ENCODE results near the gene SP140L.
"Not testable (repeated sequence)": the region's sequence is repeated elsewhere in the genome, so short reads cannot be mapped to it uniquely, and the experiment has no call there.

SP140L gene

DNA sequence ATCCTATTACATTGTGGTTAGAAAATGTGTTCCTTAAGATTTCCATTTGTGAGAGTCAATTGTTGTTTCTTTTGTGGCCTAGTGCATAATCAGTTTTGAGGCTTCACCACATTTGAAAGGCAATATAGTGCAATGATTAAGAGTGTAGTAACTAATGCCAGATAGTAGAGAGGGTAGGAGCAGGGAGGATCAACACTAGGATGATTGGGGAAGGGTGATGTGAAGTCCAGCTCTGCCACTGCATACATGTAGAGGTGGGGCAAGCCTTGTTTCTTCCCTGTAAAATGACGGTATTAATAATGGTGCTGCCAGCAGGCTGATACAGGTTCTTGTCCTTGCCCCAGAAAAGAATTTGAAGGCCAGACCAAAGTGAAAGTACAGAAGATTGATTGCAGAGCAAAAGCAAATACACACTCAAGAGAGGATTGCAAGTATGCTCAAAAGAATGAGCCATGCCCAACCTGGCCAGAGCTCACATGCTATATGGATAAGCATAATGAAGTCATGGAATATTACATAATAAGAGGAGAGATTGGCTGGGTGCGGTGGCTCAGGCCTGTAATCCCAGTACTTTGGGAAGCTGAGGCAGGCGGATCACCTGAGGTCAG is 97.0 kb downstream of the SP140L start:
- no peak for DNase-seq

DNA sequence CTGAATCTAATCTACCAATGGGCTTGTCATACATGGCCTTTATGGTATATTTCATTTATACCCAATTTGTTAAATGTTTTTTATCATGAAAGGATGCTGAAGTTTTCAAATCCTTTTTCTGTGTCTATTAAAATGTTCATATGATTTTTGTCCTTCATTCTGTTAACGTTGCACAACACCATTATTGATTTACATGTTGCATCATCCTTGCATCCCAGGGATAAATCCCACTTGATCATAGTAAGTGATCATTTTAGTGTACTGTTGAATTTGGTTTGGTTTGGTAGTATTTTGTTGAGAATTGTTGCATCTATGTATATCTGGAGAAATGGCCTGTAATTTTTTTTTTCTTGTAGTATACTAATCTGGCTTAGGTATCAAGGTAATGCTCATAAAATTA is 98.4 kb downstream of the SP140L start:
- DNase-seq: no peak

DNA sequence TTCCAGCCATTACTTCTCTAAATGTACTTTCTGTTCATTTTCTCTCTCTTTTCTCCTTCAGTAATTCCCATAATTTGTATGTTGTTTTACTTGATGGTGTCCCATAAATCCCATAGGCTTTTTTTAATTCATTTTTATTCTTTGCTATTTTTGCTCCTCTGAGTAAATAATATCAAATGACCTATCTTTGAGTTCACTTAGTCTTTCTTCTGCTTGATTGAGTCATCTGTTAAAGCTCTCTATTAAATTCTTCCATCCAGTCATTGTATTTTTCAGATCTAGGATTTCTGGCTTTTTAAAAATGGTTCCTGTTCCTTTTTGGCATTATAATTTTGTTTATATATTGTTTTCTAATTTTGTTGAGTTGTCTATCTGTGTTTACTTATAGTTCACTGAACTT is 102.5 kb downstream of the SP140L start:
- no peak for DNase-seq

DNA sequence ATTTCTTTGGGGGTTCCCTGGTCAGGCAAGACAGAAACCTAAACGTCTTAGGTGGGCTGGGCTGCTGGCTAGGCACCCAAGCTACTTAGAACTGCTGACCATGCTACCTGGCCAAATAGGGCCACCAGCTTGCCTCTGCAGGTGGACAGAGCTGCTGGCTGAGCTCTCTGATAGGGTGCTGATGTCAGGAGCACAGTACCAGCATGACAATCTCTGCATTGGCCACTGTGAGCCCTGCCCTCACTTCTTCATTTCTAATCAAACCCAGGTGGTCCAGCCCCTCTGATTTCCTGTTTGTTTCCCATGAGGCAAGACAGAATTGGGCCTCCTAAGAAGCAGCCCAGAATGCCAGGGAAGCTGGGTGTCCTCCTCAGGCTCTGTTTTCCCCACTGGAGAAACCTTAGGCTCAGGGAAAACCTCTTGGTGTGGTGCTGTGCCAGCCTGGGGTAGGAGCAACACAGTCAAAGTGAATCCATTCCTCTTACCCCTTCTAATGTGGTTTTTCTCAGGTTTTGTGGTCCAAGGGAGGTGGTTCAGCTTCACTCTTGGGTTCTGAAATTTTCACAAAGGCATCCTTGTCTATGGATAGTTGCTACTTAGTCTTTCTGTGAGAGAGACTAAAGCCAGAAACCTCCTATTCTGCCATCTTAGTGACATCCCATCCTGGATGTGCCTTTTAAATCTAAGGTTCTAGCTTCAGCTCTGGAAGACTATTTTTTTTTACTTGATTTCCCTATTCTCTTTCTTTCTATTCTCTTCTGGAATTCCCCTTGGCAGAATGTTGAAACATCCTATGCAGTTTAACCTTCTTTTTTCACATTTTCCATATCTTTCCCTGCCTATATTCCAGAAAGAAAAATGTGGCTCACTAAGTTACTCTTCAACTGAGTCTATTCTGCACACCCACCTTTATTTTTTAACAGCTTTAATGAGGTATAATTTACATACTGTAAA is 104.2 kb downstream of the SP140L start:
- no peak for DNase-seq

DNA sequence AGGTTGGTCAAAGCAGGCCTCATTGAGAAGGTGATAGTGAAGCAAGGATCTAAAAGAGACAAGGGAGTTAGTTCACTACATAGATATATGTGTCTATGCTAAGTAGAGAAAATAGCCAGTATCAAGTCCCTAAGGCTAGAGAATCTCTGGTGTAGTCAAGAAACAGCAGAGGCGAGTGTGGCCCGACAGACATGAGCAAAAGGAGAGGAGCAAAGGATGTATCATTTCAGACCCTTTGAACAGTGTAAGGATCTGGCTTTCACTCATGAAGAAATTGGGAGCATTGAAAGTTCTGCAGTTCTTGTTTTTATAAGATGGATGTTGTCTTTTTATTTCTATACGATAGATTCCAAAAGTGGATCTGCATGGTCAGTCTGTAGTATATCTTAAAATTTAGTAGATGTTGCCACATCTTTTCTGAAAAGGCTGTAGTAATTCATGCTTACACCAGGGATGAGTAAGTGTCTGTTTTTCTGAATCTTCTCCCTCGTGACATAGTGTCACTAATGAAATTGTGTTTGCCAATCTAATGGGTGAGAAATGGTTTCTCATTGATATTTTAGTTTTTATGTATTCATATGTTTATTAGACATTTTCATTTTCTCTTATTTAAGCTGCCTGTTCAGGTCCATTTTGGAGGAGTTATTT is 107.8 kb downstream of the SP140L start:
- DNase-seq: no peak

DNA sequence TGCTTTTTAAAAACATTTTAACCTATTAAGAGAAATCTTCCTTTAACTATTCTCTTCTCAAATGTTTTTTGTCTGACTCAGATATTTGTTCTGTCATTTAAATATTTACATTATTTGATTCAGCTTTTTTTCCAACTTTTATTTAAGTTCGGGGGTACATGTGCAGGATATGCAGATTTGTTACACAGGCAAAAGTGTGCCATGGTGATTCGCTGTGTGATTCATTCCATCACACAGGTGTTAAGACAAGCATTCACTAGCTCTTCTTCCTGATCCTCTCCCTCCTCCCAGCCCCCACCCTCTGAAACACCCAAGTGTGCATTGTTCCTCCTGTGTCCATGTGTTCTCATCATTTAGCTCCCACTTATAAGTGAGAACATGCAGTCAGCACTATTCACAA is 108.4 kb downstream of the SP140L start:
- DNase-seq: no peak

DNA sequence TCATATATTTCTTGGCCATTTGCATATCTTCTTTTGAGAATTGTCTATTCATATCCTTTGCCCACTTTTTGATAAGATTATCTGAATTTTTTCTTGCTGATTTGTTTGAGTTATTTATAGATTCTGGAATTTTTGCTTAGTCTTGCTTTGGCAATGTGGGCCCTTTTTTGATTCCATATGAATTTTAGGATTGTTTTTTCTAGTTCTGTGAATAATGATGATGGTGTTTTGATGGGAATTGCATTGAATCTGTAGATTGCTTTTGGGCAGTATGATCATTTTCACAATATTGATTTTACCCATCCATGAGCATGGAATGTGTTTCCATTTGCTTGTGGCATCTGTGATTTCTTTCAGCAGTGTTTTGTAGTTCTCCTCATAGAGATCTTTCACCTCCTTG is 112.1 kb downstream of the SP140L start:
- DNase-seq: not testable (repeated sequence)

DNA sequence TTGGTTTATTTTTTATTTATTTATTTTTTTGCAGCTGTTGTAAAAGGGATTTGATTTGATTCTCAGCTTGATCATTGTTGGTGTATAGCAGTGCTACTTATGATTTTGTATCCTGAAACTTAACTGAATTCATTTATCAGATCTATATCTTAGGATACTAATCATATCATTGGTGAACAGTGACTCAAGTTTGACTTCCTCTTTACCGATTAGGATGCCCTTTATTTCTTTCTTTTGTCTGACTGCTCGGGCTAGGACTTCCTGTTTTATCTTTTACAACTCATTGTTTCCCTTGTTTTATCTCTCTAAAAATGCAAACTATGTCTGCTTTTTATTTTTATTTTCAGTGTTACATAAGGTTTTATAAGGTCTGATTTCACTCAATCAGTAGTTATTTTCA is 112.6 kb downstream of the SP140L start:
- peak; percentile 63 for DNase-seq

DNA sequence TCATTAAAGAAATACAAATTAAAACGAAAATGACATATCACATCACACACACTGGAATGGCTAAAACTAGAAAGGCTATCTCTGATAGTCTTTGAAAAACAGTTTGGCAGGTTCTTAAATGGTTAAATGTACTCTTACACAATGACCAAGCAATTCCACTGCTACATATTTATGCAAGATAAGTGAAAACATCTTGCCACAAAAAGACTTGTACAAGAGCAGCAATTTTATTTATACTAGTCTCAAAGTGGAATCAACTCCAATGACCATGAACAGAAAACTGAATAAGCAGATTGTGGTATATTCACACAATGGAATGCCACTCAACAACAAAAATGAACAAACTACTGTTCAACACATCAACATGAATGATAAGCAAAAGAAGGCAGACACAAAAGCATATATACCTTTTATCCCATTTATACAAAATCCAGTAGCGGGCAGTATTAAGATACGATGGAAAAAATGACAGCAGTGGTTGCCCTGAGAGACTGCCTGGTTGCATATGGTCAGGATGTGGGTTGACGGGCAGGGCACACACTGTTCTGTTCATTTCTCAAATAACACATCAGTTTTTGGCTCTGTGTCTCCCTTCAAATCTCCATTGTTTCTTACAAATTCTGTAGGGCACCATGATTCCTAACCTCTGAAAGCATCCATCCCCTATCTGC is 114.4 kb downstream of the SP140L start:
- DNase-seq: peak; percentile 68

DNA sequence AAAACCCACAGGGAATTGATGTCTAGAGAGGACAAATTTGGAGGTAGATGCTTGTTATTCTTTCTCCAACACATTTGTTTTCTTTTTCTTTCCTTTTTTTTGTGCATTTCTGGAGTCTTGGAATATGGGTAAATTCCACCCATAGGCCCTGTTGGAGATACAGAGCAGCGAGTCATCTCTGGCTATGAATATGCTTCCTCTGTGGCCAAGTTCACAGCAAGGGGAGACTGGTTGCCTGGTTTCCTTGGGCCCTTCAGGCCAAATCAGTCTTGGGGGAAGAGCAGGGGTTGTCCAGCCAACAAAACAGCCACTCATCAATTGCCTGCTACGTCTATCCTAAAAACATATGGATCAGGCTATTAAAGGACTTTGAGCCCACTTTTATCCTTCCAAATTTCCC is 116.5 kb downstream of the SP140L start:
- no peak for DNase-seq

DNA sequence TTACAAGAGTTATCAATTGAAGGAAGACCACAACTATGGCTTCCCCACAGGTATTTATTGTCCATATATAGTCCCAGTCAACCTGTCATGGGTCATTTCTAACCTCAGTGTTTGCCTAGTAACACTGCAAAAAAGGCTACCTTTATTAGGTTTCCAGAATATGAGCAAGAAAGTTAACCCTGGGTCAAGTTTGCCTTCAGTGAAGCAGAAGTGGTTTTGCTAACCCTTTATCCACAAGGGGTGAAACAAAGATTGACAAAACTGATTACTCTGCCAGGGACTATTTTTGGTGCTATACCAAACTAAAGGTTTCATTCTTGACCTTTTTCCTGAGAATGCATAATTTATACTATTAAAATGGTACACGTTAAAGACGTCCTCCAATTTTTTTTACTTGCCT is 117.8 kb downstream of the SP140L start:
- no peak for DNase-seq

DNA sequence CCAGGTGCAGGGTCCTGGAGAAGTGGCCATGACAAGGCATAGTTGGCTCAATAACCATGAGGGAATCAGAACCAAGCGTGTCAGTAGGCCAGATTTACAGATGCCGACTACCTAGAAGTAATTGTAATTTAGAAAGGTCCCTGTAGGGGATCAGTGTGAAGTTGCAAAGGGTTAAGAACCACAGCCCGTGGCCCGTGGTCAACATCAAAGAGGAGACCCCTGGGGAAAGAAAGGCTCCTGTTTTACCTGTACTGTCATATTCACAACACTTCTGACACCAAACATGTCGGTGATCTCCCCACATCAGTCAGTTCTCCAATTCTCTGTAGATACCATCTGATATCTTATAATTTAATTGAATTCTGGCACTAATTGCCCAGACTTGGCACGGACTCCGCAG is 120.0 kb downstream of the SP140L start:
- DNase-seq: no peak

DNA sequence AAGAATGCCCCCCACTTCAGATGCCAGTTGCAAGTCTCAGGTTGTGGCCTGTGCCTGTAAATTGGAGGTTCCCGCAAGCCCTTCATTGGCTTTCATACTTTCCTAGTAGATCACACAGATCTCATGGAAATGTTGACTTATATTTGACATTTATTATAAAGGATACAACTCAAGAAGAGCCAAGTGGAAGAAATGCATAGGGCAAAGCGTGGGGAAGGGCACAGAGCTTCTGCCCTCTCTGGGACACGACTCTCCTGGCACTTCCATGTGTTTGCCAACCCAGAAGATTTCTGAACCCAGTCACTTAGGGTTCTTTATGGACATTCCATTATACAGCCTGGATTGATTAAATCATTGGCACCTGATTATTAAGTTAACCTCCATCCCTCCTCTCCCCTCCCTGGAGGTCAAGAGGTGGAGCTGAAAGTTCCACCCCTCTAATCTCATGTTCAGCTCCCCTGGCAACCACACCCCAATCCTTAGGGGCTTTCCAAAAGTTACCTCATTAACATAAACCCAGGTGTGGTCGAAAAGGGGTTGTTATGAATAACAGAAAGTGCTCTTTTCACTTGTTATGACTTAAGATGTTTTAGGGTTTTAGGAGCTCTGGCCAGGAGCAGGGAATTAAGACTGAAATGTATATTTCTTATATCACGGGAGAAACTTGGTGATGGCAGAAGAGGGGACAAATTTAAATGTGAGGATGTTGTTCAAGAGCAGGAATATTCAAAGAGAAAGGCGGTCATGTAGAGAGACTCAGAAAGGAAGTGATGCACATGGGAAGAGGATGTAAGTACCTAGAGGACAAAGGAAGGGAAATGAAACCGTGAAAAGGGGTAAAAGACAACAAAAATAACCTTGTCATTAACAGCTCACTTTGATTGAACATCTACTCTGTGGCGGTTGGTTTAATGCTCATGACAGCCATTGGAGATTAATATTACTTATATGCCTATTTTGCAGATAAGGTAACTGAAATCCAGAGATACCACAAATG is 120.8 kb downstream of the SP140L start:
- peak; percentile 58 for DNase-seq

DNA sequence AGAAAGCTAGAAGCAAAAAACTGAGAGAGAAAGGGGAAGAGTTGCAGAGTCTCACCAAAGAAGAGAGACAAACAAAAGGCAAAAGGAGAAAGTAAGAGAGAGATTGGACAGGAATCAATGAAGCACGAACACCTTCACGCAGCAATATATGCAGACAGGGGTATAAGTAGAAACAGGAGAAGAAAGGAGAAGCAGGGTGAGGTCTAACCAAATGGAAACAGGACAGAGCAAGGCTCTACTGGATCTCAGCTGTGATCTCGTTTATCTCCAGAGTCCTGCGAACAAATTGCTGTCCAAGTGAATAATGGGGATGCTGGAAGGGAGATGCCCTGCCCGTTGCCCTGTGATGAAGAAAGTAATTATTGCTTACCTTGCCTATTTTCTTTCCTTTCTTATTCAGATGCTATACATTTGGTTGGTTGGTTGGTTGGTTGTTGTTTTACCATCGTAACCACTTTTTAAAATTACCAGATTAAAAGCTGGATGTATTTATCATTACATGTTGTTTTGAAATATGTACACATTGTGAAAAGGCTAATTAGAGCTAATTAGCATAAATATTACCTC is 123.0 kb downstream of the SP140L start:
- no peak for DNase-seq

DNA sequence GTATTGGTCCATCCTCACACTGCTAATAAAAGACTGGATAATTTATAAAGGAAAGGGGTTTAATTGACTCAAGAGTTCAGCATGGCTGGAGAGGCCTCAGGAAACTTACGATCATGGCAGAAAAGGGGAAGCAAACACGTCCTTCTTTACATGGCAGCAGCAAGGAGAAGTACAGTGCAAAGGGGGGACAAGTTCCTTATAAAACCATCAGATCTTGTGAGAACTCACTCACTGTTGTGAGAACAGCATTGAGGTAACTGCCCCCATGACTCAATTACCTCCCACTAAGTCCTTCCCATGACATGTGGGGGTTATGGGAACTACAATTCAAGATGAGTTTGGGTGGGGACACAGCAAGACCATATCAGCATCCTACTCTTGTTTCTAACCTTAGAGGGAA is 126.0 kb downstream of the SP140L start:
- no peak for DNase-seq
